ENCODE measurements around the gene COL17A1. TPM values are rescaled to one million over a fixed set of nuclear protein-coding genes. Genes with fewer than 3 reads are reported as not detected.

The COL17A1 gene
- total and polyA plus RNA-seq, 9 of the 15 experiments (the other 6 are each of a cell fraction or from before 2014, with no cell fraction given), result not detected

DNA sequence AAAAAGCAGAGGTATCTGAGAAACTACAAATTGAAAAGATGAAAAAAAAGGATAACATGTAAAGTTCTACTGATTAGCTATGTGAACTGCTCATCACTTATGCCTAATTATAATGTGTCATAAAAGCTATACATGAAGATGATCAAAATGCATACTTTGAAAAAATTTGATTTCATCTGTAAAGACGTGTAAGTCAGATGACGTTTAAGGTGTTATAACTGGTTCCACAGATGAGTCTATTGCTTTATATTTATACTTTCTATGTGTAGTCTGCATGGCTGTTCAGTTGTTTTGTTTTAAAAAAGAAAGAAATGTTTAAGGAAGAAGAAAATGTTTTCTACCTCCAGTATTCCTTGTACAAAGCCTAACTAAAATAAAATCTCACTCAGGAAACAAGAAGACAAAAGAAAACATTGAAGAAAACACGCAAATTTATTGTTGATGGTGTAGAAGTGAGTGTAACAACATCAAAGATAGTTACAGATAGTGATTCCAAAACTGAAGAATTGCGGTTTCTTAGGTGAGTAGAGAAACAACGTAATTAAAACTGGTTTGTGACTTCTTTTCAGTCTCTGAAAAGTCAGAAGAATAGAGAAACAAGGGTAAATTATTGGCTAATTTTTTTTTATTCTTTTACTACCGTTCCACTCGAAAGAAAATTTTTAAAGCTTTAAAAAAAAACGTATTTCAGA lies 80.4 kb downstream of the COL17A1 start:
- no peak overlapping the region for H3K4me3 ChIP-seq
- no peaks in the 10 kb centered on the region; the same call in 1 of the 2 replicates for H4K20me1 ChIP-seq (replicated peaks; ENCODE audit: control insufficient read depth, insufficient read depth, low read length)
- H3K27me3 ChIP-seq (ENCODE audit: control insufficient read depth in 2 of 2, insufficient read depth in 2 of 2, low read length in 2 of 2), result no peaks in the 10 kb centered on the region
- BruUV-seq (replicated peaks), result no TSS peak
- H3K9me1 ChIP-seq (ENCODE audit: control insufficient read depth, insufficient read depth, low read length), result no peaks in the 10 kb centered on the region
- no peaks in the 10 kb centered on the region for H3K4me1 ChIP-seq (replicated peaks in 1 of 2; ENCODE audit: control insufficient read depth in 2 of 2, insufficient read depth in 2 of 2, low read length in 2 of 2)
- peaks cover 62% of the 10 kb centered on the region; the same call in 1 of the 3 replicates for H3K36me3 ChIP-seq (ENCODE audit: control insufficient read depth, insufficient read depth, low read length)
- in situ Hi-C loops (cut with MboI) (no loop called here), intact Hi-C loops (cut with micrococcal nuclease) (no loop called here)
- H3K4me2 ChIP-seq (ENCODE audit: insufficient read depth, low read length), result no peak overlapping the region
- FAIRE-seq, result no peak
- ChIA-PET CTCF (ENCODE audit: low intra/inter-chr PET ratio) (no interaction called here), POLR2A (interaction anchor here (1.2 kb wide), 1 partner anchor 11 kb away, joined by 3 read pairs; no protein-coding TSS in a partner anchor)
- H3K79me2 ChIP-seq (ENCODE audit: control insufficient read depth, insufficient read depth, low read length), result no peaks in the 10 kb centered on the region
- WGBS (ENCODE audit: insufficient coverage, low coverage, missing lambda C conversion rate), result 82% methylated on average over 8 of the region's 8 CpGs
- H3K27ac ChIP-seq (ENCODE audit: extremely low read depth, low read depth, low read length), result no peak overlapping the region
- DNase-seq (ENCODE audit: extremely low read depth in 1 of 4, low spot score in 3 of 4), result no peak
- H3K9ac ChIP-seq (ENCODE audit: insufficient read depth in 1 of 2, low read depth in 2 of 2, low read length in 2 of 2), result no peak overlapping the region
- no peak for ATAC-seq
- H2AFZ ChIP-seq (ENCODE audit: low read depth, low read length), result no peak overlapping the region
- no peaks in the 10 kb centered on the region for H3K9me3 ChIP-seq (replicated peaks; ENCODE audit: control insufficient read depth, insufficient read depth, low read depth, low read length)
- TF ChIP-seq U2AF2 (optimal IDR thresholded peaks at IDR 0.05; ENCODE audit: low read depth, low read length), result no peak
- no peak for TF ChIP-seq TARDBP (IDR thresholded peaks at IDR 0.05)
- no peak for TF ChIP-seq MEF2A (IDR thresholded peaks at IDR 0.05; ENCODE audit: control insufficient read depth, low read depth, low read length)
- TF ChIP-seq, protein P1, sequence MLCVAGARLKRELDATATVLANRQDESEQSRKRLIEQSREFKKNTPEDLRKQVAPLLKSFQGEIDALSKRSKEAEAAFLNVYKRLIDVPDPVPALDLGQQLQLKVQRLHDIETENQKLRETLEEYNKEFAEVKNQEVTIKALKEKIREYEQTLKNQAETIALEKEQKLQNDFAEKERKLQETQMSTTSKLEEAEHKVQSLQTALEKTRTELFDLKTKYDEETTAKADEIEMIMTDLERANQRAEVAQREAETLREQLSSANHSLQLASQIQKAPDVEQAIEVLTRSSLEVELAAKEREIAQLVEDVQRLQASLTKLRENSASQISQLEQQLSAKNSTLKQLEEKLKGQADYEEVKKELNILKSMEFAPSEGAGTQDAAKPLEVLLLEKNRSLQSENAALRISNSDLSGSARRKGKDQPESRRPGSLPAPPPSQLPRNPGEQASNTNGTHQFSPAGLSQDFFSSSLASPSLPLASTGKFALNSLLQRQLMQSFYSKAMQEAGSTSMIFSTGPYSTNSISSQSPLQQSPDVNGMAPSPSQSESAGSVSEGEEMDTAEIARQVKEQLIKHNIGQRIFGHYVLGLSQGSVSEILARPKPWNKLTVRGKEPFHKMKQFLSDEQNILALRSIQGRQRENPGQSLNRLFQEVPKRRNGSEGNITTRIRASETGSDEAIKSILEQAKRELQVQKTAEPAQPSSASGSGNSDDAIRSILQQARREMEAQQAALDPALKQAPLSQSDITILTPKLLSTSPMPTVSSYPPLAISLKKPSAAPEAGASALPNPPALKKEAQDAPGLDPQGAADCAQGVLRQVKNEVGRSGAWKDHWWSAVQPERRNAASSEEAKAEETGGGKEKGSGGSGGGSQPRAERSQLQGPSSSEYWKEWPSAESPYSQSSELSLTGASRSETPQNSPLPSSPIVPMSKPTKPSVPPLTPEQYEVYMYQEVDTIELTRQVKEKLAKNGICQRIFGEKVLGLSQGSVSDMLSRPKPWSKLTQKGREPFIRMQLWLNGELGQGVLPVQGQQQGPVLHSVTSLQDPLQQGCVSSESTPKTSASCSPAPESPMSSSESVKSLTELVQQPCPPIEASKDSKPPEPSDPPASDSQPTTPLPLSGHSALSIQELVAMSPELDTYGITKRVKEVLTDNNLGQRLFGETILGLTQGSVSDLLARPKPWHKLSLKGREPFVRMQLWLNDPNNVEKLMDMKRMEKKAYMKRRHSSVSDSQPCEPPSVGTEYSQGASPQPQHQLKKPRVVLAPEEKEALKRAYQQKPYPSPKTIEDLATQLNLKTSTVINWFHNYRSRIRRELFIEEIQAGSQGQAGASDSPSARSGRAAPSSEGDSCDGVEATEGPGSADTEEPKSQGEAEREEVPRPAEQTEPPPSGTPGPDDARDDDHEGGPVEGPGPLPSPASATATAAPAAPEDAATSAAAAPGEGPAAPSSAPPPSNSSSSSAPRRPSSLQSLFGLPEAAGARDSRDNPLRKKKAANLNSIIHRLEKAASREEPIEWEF (CRISPR knock-in tag; IDR thresholded peaks at IDR 0.05), result no peak
- no peak for TF ChIP-seq ETV5 (CRISPR knock-in tag; IDR thresholded peaks at IDR 0.05; ENCODE audit: low read depth)
- TF ChIP-seq FOXP1 (CRISPR knock-in tag; IDR thresholded peaks at IDR 0.05), result no peak
- TF ChIP-seq, protein P2, sequence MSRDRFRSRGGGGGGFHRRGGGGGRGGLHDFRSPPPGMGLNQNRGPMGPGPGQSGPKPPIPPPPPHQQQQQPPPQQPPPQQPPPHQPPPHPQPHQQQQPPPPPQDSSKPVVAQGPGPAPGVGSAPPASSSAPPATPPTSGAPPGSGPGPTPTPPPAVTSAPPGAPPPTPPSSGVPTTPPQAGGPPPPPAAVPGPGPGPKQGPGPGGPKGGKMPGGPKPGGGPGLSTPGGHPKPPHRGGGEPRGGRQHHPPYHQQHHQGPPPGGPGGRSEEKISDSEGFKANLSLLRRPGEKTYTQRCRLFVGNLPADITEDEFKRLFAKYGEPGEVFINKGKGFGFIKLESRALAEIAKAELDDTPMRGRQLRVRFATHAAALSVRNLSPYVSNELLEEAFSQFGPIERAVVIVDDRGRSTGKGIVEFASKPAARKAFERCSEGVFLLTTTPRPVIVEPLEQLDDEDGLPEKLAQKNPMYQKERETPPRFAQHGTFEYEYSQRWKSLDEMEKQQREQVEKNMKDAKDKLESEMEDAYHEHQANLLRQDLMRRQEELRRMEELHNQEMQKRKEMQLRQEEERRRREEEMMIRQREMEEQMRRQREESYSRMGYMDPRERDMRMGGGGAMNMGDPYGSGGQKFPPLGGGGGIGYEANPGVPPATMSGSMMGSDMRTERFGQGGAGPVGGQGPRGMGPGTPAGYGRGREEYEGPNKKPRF (IDR thresholded peaks at IDR 0.05; ENCODE audit: low read depth, low read length), result no peak
- no peak for TF ChIP-seq ADNP (tag; IDR thresholded peaks at IDR 0.05)
- TF ChIP-seq, protein P3, sequence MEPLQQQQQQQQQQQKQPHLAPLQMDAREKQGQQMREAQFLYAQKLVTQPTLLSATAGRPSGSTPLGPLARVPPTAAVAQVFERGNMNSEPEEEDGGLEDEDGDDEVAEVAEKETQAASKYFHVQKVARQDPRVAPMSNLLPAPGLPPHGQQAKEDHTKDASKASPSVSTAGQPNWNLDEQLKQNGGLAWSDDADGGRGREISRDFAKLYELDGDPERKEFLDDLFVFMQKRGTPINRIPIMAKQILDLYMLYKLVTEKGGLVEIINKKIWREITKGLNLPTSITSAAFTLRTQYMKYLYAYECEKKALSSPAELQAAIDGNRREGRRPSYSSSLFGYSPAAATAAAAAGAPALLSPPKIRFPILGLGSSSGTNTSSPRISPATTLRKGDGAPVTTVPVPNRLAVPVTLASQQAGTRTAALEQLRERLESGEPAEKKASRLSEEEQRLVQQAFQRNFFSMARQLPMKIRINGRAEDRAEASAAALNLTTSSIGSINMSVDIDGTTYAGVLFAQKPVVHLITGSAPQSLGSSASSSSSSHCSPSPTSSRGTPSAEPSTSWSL (CRISPR knock-in tag; IDR thresholded peaks at IDR 0.05; ENCODE audit: borderline replicate concordance), result no peak
- no peak for TF ChIP-seq RBM14 (IDR thresholded peaks at IDR 0.05; ENCODE audit: borderline replicate concordance, insufficient read depth, low read depth, low read length)
- TF ChIP-seq ZNF695 (CRISPR knock-in tag; IDR thresholded peaks at IDR 0.05), result no peak
- no peak for TF ChIP-seq ESRRA (IDR thresholded peaks at IDR 0.05; ENCODE audit: borderline replicate concordance, low read depth)
